GM18868 (cell line): ENCODE measurements around the gene NEUROG2.

Experiments
- ATAC-seq: cut with Tn5 transposase; IDR thresholded peaks from one replicate; pipeline ENCODE4 v1.9.1; 2021; ENCODE audit warnings: mild to moderate bottlenecking, moderate library complexity; ENCODE audit not compliant: unreplicated experiment

The NEUROG2 gene

GRCh38 chr4:112521123-112522023, 5.4 kb upstream of the NEUROG2 start:
- peak; percentile 17 for ATAC-seq

- ATAC-seq = no peak
Measured at GRCh38 chr4:112520598-112521122, 4.7 kb upstream of the NEUROG2 start.

GRCh38 chr4:112519689-112520597, 4.0 kb upstream of the NEUROG2 start:
- no peak for ATAC-seq

GRCh38 chr4:112518675-112519074, 2.7 kb upstream of the NEUROG2 start:
- no peak for ATAC-seq

GRCh38 chr4:112517911-112518310, 1.9 kb upstream of the NEUROG2 start:
- no peak for ATAC-seq

- ATAC-seq = peak; percentile 17
Measured at GRCh38 chr4:112517067-112517634, 1.2 kb upstream of the NEUROG2 start.

- ATAC-seq = peak; percentile 23
Measured at GRCh38 chr4:112516471-112517066, 589 bp upstream of the NEUROG2 start.

- ATAC-seq = peak; percentile 30
Measured at GRCh38 chr4:112515198-112516065, 548 bp downstream of the NEUROG2 start.

- peak; percentile 29 for ATAC-seq
Measured at GRCh38 chr4:112514647-112515197, 1.3 kb downstream of the NEUROG2 start.

GRCh38 chr4:112513971-112514646, 1.9 kb downstream of the NEUROG2 start:
- ATAC-seq = peak; percentile 22

- ATAC-seq = no peak
Measured at GRCh38 chr4:112511803-112512118, 4.2 kb downstream of the NEUROG2 start.

GRCh38 chr4:112511093-112511802, 4.7 kb downstream of the NEUROG2 start:
- ATAC-seq = no peak

GRCh38 chr4:112510291-112511092, 5.5 kb downstream of the NEUROG2 start:
- ATAC-seq = no peak

GRCh38 chr4:112509243-112510141, 6.5 kb downstream of the NEUROG2 start:
- no peak for ATAC-seq

GRCh38 chr4:112508356-112508755, 7.6 kb downstream of the NEUROG2 start:
- peak; percentile 28 for ATAC-seq

- no peak for ATAC-seq
Measured at GRCh38 chr4:112504807-112505206, 11.2 kb downstream of the NEUROG2 start.
